ENCODE measurements around the gene LIN7A. TPM values are rescaled to one million over a fixed set of nuclear protein-coding genes. Genes with fewer than 3 reads are reported as not detected.

LIN7A gene
- 31.5 and 36.4 TPM in 2 replicates for polyA plus RNA-seq
- polyA minus RNA-seq = 102 and 119 TPM in 2 replicates

GRCh38 chr12:80937391-80938238 lies at the start of gene LIN7A:
TSS of gene LIN7A (minus strand) at chr12:80937934. CDS start at chr12:80937722, 212 bp downstream.
- H3K4me3 ChIP-seq (ENCODE audit: low read length) = peak within 1 kb of the TSS; percentile 86
- no peak within 1 kb of the TSS for H3K4me2 ChIP-seq (ENCODE audit: low read length)
- H3K9me2 ChIP-seq (ENCODE audit: insufficient read depth, low read length) = no peaks in the 10 kb centered on the region
- TF ChIP-seq SMC3 (conservative IDR thresholded peaks at IDR 0.05; ENCODE audit: poor library complexity) = no peak
- peak; percentile 74 for TF ChIP-seq POLR2AphosphoS5 (IDR thresholded peaks at IDR 0.05)
- peak; percentile 32 for TF ChIP-seq REST (IDR thresholded peaks at IDR 0.05; ENCODE audit: borderline replicate concordance)
- peak; percentile 16 for TF ChIP-seq EP300 (conservative IDR thresholded peaks at IDR 0.05; ENCODE audit: poor library complexity, severe bottlenecking)
- no peak for TF ChIP-seq CTCF (IDR thresholded peaks at IDR 0.05; ENCODE audit: poor library complexity, severe bottlenecking)
- peak; percentile 69 for TF ChIP-seq TAF1 (IDR thresholded peaks at IDR 0.05; ENCODE audit: low read depth)
- peak; percentile 17 for TF ChIP-seq RAD21 (conservative IDR thresholded peaks at IDR 0.05)
- no peak for TF ChIP-seq EZH2 (IDR thresholded peaks at IDR 0.05; ENCODE audit: borderline replicate concordance, insufficient read depth, low read length, poor library complexity, severe bottlenecking)
- no peak for TF ChIP-seq MXI1 (conservative IDR thresholded peaks at IDR 0.05; ENCODE audit: poor library complexity, severe bottlenecking)
- H3K79me2 ChIP-seq (replicated peaks; ENCODE audit: insufficient read depth, low read length) = peaks cover 19% of the 10 kb centered on the region
- H3F3A ChIP-seq (ENCODE audit: insufficient read depth, low read length, poor library complexity, severe bottlenecking) = peaks cover 3% of the 10 kb centered on the region
- H4K20me1 ChIP-seq (ENCODE audit: insufficient read depth) = no peaks in the 10 kb centered on the region
- peak within 1 kb of the TSS; percentile 65 for H2AFZ ChIP-seq (ENCODE audit: low read depth, low read length)
- no peaks in the 10 kb centered on the region for H3K27me3 ChIP-seq (ENCODE audit: insufficient read depth, low read depth, low read length)
- H3K27ac ChIP-seq (ENCODE audit: low read length) = peak within 1 kb of the TSS; percentile 79
- no peaks in the 10 kb centered on the region for H3K36me3 ChIP-seq (ENCODE audit: insufficient read depth, low read length)
- H3K9ac ChIP-seq (ENCODE audit: low read length) = peak within 1 kb of the TSS; percentile 91
- H3K9me3 ChIP-seq (ENCODE audit: low read length) = no peaks in the 10 kb centered on the region

- Histone ChIP-seq H3K4me3 (ENCODE audit: low read length) (no peak overlapping the region), H2AFZ (ENCODE audit: low read depth, low read length) (no peak overlapping the region)
These were observed 48.5 kb upstream of the LIN7A start for GRCh38 chr12:80986224-80986623.

More at GRCh38 chr12:80986224-80986623, 48.5 kb upstream of the LIN7A start:
- no peak overlapping the region for H3K9ac ChIP-seq (ENCODE audit: low read length)
- no peak for TF ChIP-seq SMC3 (conservative IDR thresholded peaks at IDR 0.05; ENCODE audit: poor library complexity)
- TF ChIP-seq RAD21 (conservative IDR thresholded peaks at IDR 0.05) = no peak
- no peak for TF ChIP-seq REST (IDR thresholded peaks at IDR 0.05; ENCODE audit: borderline replicate concordance)
- no peak for TF ChIP-seq EP300 (conservative IDR thresholded peaks at IDR 0.05; ENCODE audit: poor library complexity, severe bottlenecking)
- no peak for TF ChIP-seq MXI1 (conservative IDR thresholded peaks at IDR 0.05; ENCODE audit: poor library complexity, severe bottlenecking)
- no peak for TF ChIP-seq TAF1 (IDR thresholded peaks at IDR 0.05; ENCODE audit: low read depth)
- no peak for TF ChIP-seq CTCF (IDR thresholded peaks at IDR 0.05; ENCODE audit: poor library complexity, severe bottlenecking)
- no peak for TF ChIP-seq EZH2 (IDR thresholded peaks at IDR 0.05; ENCODE audit: borderline replicate concordance, insufficient read depth, low read length, poor library complexity, severe bottlenecking)
- no peak for TF ChIP-seq POLR2AphosphoS5 (IDR thresholded peaks at IDR 0.05)
- H3K27me3 ChIP-seq (ENCODE audit: insufficient read depth, low read depth, low read length) = no peaks in the 10 kb centered on the region
- no peaks in the 10 kb centered on the region for H3K9me2 ChIP-seq (ENCODE audit: insufficient read depth, low read length)
- H3F3A ChIP-seq (ENCODE audit: insufficient read depth, low read length, poor library complexity, severe bottlenecking) = no peaks in the 10 kb centered on the region
- H3K79me2 ChIP-seq (replicated peaks; ENCODE audit: insufficient read depth, low read length) = no peaks in the 10 kb centered on the region
- H3K36me3 ChIP-seq (ENCODE audit: insufficient read depth, low read length) = no peaks in the 10 kb centered on the region
- H3K4me2 ChIP-seq (ENCODE audit: low read length) = no peak overlapping the region
- H3K27ac ChIP-seq (ENCODE audit: low read length) = no peak overlapping the region
- H4K20me1 ChIP-seq (ENCODE audit: insufficient read depth) = no peaks in the 10 kb centered on the region
- no peaks in the 10 kb centered on the region for H3K9me3 ChIP-seq (ENCODE audit: low read length)

Data from neural cell (in vitro differentiated cells).